Activated naive CD4-positive, alpha-beta T cell treated with anti-CD3 and anti-CD28 coated beads, Interleukin-2, amount 50 U/mL, for 16 hours (primary cell): Measurements from ENCODE around the gene PIK3CG.
"Not testable (repeated sequence)": the region's sequence is repeated elsewhere in the genome, so short reads cannot be mapped to it uniquely, and the experiment has no call there.

Experiments used
- DNase-seq: peaks from one replicate; pipeline ENCODE4 v3.0.0-alpha.2; 2020

The PIK3CG gene

DNA sequence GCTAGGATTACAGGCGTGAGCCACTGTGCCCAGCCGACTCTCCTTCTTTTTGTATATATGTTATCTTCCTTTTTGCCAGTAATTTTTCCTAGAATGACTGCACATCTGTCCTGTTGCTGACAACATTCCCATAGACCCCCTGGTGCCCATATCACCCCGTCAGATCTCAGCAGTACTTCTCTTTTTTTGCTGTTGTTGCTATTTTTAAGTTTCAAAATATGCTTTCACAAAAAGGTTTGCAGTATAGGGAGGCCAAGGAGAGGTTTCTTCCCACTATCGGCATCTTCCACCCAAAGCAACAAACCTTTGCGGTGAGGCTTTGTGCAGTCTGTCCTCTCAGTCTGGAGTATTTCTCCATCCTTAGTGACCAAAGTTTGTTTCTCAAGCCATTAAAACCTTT, 23.1 kb downstream of the PIK3CG start:
- no peak for DNase-seq

- DNase-seq, result no peak
Measured at GRCh38 chr7:106890952-106891351, 25.9 kb downstream of the PIK3CG start.

GRCh38 chr7:106891548-106892410, 26.7 kb downstream of the PIK3CG start:
- no peak for DNase-seq

- DNase-seq, result no peak
Measured at GRCh38 chr7:106893591-106893990, 28.5 kb downstream of the PIK3CG start.

GRCh38 chr7:106895246-106895864, 30.3 kb downstream of the PIK3CG start:
- no peak for DNase-seq

DNA sequence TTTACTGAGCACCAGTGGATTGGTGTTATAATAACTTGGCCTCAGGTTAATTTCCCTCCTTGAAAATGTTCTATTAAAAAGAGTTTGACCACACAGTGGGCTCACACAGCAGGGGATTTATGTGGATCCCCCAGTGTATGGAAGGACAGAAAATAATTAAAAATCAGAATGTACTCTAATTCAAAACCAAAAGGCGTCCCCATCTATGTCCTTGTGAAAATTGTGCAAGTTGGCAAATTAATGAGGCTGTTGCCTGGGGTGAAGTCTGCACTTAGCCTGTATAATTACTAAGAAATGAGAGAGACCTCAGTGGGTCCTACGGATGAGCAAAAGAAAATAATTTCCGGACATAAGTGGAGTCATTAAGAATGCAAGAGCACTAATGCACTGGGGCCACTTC, 31.1 kb downstream of the PIK3CG start:
- DNase-seq, result no peak

DNA sequence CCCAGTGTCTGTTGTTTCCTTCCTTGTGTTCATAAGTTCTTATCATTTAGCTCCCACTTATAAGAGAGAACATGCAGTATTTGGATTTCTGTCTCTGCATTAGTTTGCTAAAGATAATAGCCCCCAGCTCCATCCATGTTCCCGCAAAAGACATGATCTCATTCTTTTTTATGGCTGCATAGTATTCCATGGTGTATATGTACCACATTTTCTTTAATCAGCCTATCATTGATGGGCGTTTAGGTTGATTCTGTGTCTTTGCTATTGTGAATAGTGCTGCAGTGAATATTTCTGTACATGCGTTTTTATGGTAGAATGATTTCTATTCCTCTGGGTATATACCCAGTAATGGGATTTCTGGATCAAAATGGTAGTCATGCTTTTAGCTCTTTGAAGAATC, 32.5 kb downstream of the PIK3CG start:
- DNase-seq, result not testable (repeated sequence)

DNA sequence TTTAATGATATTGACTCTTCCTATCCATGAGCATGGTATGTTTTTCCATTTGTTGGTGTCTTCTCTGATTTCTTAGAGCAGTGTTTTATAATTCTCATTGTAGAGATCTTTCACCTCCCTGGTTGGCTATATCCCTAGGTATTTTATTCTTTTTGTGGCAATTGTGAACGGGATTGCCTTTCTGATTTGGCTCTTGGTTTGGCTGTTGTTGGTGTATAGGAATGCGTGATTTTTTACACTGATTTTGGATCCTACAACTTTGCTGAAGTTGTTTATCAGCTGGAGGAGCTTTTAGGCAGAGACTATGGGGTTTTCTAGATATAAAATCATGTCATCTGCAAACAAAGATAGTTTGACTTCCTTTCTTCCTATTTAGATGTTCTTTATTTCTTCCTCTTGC, 33.9 kb downstream of the PIK3CG start:
- DNase-seq, result not testable (repeated sequence)

DNA sequence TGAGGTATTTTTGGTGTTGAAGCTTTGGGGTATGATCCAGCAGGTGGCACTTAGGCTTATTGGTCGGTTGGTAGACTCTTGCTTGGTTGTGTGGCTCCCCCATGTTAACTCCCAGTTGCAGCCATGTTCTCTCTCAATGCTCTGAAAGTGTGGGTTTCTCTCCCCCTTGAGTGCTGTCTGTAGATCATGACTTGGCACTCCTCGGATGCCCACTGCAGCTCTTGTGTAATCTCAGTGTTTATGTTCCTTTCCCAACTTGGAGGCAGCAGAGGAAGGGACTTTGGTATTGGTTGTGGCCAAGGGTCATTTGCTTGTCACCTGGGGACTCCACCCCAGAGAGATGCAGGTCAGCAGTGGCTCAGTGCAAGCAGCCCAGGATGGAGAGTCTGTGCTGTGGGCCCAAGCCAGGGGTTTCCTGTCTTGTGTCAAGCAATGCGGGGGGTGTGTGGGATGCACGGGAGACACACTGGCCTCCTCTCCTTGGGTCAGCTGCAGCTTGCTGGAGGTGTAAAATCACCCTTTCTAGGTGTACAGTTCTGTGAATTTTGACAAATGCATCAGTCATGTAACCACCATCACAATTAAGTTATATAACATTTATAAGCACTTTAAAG, 36.9 kb downstream of the PIK3CG start:
- DNase-seq, result no peak

DNA sequence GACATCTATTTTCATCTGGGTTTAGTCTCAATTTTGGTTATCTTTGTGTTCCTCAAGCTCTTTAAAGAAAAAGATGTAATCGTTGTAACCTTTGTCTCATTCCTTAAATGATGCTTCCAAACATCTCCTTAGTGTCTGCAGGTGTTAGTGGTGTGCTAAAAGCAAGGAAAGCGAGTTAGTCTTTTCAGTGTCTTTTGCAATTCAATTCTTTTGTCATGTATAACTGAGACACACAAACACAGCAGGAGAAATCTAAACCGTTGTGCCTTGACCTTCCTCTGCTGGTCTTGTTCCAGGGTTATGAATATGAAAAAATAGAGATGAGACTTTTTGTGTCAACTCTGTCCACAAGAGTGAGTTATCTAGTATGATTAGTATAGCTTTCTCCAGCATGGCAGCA, 40.7 kb downstream of the PIK3CG start:
- DNase-seq, result no peak

- no peak for DNase-seq
Measured at GRCh38 chr7:106911959-106912358, 46.9 kb downstream of the PIK3CG start.

- DNase-seq, result no peak
Measured at GRCh38 chr7:106914018-106914607, 49.0 kb downstream of the PIK3CG start.

DNA sequence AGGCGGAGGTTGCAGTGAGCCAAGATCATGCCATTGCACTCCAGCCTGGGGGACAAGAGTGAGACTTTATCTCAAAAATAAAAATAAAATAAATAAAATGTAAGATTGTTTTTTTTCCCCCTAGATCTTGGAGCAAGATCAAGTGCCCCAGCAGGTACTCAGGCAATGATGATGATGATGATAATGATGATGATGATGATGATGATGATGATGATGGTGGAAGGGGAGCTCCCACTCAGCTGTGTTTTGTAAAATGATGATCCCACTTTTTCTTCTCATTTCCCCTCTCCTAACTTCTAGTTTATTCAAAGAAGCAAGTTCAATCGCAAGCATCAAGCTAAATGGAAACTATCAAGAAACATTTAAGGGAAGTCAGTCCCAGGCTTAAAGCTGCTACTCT, 50.3 kb downstream of the PIK3CG start:
- no peak for DNase-seq

- DNase-seq, result no peak
Measured at GRCh38 chr7:106915873-106916272, 50.8 kb downstream of the PIK3CG start.

DNA sequence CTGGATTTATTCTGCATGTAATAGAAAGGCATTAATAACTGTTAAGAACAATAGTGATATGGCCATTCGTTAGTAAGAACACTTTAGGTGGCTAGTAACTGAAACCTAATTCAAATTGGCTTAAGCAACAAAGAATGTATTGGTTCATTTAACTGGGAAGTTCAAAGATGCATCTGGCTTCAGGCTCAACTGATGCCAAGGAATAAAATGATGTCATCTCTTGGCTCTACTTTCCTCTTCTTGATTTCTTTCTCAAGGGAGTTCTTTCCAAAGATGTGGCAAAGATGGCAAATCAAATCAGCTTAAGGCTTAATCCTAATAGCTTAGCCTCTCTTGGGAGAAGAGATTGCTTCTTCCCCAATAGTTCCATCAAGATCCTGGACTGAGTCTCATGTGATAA, 51.6 kb downstream of the PIK3CG start:
- DNase-seq, result no peak

DNA sequence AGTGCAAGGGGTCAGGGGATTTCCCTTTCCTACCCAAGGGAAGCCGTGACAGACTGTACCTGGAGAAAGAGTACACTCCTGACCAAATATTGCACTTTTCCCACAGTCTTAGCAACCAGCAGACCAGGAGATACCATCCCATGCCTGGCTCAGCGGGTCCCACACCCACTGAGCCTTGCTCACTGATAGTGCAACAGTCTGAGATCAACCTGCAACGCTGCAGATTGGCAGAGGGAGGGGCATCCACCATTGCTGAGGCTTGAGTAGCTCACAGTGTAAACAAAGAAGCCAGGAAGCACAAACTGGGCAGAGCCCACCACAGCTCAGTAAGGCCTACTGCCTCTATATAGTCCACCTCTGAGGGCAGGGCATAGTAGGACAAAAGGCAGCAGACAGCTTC, 53.9 kb downstream of the PIK3CG start:
- DNase-seq, result no peak

GRCh38 chr7:106924468-106924867, 59.4 kb downstream of the PIK3CG start:
- DNase-seq, result not testable (repeated sequence)

- no peak for DNase-seq
Measured at GRCh38 chr7:106926892-106927291, 61.8 kb downstream of the PIK3CG start.

DNA sequence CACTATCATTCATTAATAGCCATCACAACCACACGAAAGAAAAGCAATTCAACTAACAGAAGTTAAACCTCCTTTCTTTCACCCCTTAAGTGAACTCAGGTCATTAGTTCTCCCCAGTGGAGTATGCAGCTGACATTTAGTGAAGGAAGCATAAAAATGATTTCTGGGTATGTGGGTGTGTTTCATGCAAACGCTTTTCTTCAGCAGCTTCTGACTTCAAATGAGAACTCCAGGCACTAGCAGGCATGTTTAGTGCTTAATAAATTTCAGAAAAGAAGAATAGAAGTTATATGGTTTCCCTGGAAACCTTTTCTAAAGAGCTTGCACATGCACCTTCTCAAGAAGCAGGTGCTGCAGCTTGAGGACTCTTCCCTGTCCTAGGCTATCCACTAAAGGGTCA, 62.5 kb downstream of the PIK3CG start:
- DNase-seq, result no peak

GRCh38 chr7:106929616-106930015, 64.5 kb downstream of the PIK3CG start:
- DNase-seq, result not testable (repeated sequence)

DNA sequence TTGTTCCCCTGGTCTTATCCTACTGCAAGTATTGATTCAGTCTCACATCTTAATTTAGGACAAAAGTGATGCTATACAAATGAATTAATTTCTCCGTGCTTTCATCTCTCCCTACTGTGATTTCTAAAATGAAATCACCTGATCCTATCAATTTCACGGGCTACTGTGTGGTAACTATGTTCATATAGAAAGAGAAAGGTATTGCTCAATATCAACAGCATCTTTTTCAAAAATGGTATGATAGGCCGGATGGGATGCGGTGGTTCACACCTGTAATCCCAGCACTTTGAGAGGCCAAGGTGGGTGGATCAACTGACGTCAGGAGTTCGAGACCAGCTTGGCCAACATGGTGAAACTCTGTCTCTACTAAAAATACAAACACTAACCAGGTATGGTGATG, 71.2 kb downstream of the PIK3CG start:
- DNase-seq, result no peak

DNA sequence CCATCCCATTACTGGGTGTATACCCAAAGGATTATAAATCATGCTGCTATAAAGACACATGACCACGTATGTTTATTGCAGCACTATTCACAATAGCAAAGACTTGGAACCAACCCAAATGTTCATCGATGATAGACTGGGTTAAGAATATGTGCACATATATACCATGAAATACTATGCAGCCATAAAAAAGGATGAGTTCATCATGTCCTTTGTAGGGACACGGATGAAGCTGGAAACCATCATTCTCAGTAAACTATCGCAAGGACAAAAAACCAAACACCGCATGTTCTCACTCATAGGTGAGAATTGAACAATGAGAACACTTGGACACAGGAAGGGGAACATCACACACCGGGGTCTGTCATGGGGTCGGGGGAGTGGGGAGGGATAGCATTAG, 73.0 kb downstream of the PIK3CG start:
- not testable (repeated sequence) for DNase-seq

- DNase-seq, result no peak
Measured at GRCh38 chr7:106938803-106939202, 73.7 kb downstream of the PIK3CG start.
